Kidney (tissue), 14 donors: ENCODE results near the gene CHN2. TPM values are rescaled to one million over a fixed set of nuclear protein-coding genes. Genes with fewer than 3 reads are reported as not detected.

Experiments used
- DNase-seq, 5 donors: peaks; one replicate each; pipeline ENCODE4 v3.0.0-alpha.2; 2013 to 2020
- FAIRE-seq: peaks from 2 replicates; lab custom pipeline; 2012; peaks lifted over from hg19 to GRCh38; lab: Jason Lieb, UNC
- H3K27ac ChIP-seq, 2 donors: one replicate each; pipeline ENCODE4 v1.7.0; 2013; ENCODE audit warnings: low read depth in 2 of 2, low read length in 2 of 2, inconsistent platforms in 1 of 2
- H3K27me3 ChIP-seq: one replicate; pipeline ENCODE4 v1.7.1; 2013; ENCODE audit warnings: low read length, inconsistent platforms; ENCODE audit not compliant: control insufficient read depth, insufficient read depth
- H3K36me3 ChIP-seq, 3 donors: one replicate each; pipeline versions ENCODE4 v1.7.0 to v1.7.1; 2013; ENCODE audit warnings: low read length in 3 of 3, control low read depth in 1 of 3, inconsistent platforms in 1 of 3; ENCODE audit not compliant: insufficient read depth in 3 of 3, control insufficient read depth in 2 of 3
- H3K4me1 ChIP-seq, 3 donors: one replicate each; pipeline versions ENCODE4 v1.7.0 to v1.7.1; 2013; ENCODE audit warnings: low read length in 3 of 3, inconsistent platforms in 1 of 3, low read depth in 1 of 3; ENCODE audit not compliant: control insufficient read depth in 2 of 3, insufficient read depth in 2 of 3
- H3K4me3 ChIP-seq, 3 donors: one replicate each; pipeline versions ENCODE4 v1.7.0 to v1.8.1; 2013; ENCODE audit warnings: low read length in 3 of 3, control low read depth in 1 of 3, inconsistent platforms in 1 of 3
- H3K9ac ChIP-seq, 3 donors: one replicate each; pipeline versions ENCODE4 v1.7.0 to v1.7.1; 2013; ENCODE audit warnings: low read length in 3 of 3, control low read depth in 1 of 3, inconsistent platforms in 1 of 3
- H3K9me3 ChIP-seq, 3 donors: one replicate each; pipeline versions ENCODE4 v1.7.0 to v1.7.1; 2013; ENCODE audit warnings: low read length in 3 of 3, control low read depth in 1 of 3, inconsistent platforms in 1 of 3; ENCODE audit not compliant: control insufficient read depth in 2 of 3, insufficient read depth in 1 of 3
- intact Hi-C: fragments of 100-400 bp; cut with DNase I; formaldehyde crosslinking; loops from one replicate; pipeline ENCODE4 v1.11.1; 2022
- polyA plus RNA-seq: library from polyadenylated mRNA; stranded (reverse); fragments of 350-450 nt; fragmentation: Illumina TruSeq; extraction: RNeasy Lipid Tissue Mini Kit (QIAGEN cat#74804); gene quantifications from one replicate; pipeline ENCODE4 v1.2.3, GENCODE V29; 2014; ENCODE audit warnings: low read depth, low replicate concordance; ENCODE audit not compliant: insufficient read depth
- total RNA-seq: library from RNA; stranded (reverse); fragmentation: NEBNext Ultra II Directional; extraction: Animal tissue kit (Norgen Biotek cat#: 25700); gene quantifications from one replicate; pipeline ENCODE4 v1.2.1, GENCODE V29; 2021
- TF ChIP-seq, protein P1 (sequence below): IDR thresholded peaks from 3 replicates; pipeline ENCODE4 v1.5.1; 2012; ENCODE audit warnings: mild to moderate bottlenecking, moderate library complexity, borderline replicate concordance; ENCODE audit not compliant: insufficient read depth; ENCODE audit errors: extremely low read depth
- donor health status: control.
- donor health status: control.
- donor health status: control.
- donor health status: control.
- donor health status: control.
- donor health status: DM: yes; HTN: yes; CAD: no.
- donor health status: Normal renal cell carcinoma (clear cell type).

The CHN2 gene
- total and polyA plus RNA-seq, 2 donors from 2014 or later, result 7.4 to 22.5 TPM

DNA sequence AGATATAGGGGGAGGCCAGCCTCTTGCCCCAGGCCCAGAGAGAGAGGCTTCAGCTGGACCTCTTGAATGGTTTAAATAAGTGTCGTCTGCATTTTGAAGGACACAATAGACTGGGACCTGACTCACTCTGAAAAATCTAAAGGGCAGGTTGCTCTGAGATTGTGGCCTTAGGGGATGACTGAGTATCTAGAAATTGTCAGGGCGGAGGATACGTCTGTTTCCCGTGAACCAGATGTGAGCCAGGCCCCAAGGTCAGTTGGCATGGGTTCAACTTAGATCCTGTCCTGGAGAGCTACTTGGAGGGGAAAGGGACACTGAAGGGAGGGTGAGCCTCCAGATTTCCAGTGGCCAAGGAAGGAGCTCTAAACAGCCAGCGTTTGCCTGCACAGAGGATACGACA, 110.2 kb downstream of the CHN2 start:
- DNase-seq, result peak in 1 of 5 donors; percentile 67
- H3K27ac ChIP-seq, result no peak overlapping the region
- no peak for FAIRE-seq

DNA sequence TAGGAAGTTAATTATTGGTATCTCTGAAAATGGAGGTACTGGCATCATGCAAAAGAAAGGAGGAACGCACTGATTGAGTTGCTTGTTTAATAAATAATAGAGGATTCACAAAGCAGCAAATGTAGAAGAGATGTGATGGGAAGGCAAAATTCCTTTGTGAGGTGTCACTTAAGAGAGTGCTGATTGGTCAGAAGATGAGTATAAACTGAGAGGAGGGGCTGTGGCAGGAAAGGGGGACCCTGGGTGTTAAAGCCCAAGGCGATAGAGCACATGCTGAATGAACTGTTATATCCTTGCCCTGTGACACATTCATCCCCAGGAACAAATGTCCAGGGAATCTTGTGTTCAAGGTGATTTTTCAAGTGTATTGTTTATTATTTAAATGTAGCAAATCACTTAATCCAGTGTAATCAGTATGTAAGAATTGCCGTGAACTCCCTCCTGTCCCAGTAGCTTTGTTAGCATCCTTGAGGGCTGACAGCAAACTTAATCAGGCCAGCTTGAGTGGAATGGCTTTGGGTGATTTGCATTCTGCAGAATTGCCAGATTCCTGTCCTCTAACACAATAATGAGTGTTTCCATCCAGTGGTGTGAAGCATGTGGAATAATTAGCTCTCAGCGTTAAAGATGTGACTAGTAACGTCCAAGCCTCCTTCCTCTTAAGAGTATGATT, 111.9 kb downstream of the CHN2 start:
- no peak overlapping the region for H3K4me3 ChIP-seq
- H3K4me1 ChIP-seq, result no peaks in the 10 kb centered on the region
- H3K27ac ChIP-seq, result no peak overlapping the region
- no peaks in the 10 kb centered on the region for H3K9me3 ChIP-seq
- no peak overlapping the region for H3K9ac ChIP-seq
- TF ChIP-seq, protein P1, sequence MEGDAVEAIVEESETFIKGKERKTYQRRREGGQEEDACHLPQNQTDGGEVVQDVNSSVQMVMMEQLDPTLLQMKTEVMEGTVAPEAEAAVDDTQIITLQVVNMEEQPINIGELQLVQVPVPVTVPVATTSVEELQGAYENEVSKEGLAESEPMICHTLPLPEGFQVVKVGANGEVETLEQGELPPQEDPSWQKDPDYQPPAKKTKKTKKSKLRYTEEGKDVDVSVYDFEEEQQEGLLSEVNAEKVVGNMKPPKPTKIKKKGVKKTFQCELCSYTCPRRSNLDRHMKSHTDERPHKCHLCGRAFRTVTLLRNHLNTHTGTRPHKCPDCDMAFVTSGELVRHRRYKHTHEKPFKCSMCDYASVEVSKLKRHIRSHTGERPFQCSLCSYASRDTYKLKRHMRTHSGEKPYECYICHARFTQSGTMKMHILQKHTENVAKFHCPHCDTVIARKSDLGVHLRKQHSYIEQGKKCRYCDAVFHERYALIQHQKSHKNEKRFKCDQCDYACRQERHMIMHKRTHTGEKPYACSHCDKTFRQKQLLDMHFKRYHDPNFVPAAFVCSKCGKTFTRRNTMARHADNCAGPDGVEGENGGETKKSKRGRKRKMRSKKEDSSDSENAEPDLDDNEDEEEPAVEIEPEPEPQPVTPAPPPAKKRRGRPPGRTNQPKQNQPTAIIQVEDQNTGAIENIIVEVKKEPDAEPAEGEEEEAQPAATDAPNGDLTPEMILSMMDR, result no peak
- intact Hi-C loops, result no loop called here
- H3K27me3 ChIP-seq, result no peaks in the 10 kb centered on the region
- no peaks in the 10 kb centered on the region for H3K36me3 ChIP-seq
- no peak for FAIRE-seq
- peak in 1 of 5 donors; percentile 45 for DNase-seq

More for the DNA sequence above, 110.2 kb downstream of the CHN2 start:
- TF ChIP-seq, protein P1, result no peak
- no peak overlapping the region for H3K4me3 ChIP-seq
- intact Hi-C loops, result no loop called here
- H3K36me3 ChIP-seq, result no peaks in the 10 kb centered on the region
- no peaks in the 10 kb centered on the region for H3K9me3 ChIP-seq
- H3K4me1 ChIP-seq, result no peaks in the 10 kb centered on the region
- no peak overlapping the region for H3K9ac ChIP-seq
- H3K27me3 ChIP-seq, result no peaks in the 10 kb centered on the region

DNA sequence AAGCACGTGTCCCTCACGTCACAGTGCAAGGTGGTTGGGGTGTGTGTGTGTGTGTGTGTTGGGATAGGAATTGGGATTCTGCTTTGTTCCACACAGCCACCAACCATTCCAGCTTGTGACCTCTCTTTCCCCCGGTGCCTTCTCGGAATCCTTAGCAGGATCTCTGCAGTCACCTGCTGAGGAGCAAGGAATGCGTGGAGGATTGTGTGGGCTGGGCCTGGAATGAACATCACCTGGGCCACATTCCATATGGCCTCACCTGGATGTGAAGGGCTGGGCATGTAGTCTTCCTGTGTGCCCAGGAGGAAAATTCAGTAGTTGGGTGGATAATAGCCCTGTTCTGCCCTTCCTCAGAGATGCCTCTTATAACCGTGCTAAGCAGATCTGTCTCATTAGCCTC, 113.8 kb downstream of the CHN2 start:
- no peak overlapping the region for H3K9ac ChIP-seq
- DNase-seq (no peak), FAIRE-seq (no peak)
- no peaks in the 10 kb centered on the region for H3K9me3 ChIP-seq
- no peak overlapping the region for H3K27ac ChIP-seq
- H3K4me1 ChIP-seq, result no peaks in the 10 kb centered on the region
- H3K4me3 ChIP-seq, result no peak overlapping the region
- H3K36me3 ChIP-seq, result no peaks in the 10 kb centered on the region
- intact Hi-C loops, result no loop called here
- TF ChIP-seq, protein P1, result no peak
- no peaks in the 10 kb centered on the region for H3K27me3 ChIP-seq
